ENCODE results near the gene SIL1.
"Not testable (repeated sequence)": the region's sequence is repeated elsewhere in the genome, so short reads cannot be mapped to it uniquely, and the experiment has no call there.

The SIL1 gene

DNA sequence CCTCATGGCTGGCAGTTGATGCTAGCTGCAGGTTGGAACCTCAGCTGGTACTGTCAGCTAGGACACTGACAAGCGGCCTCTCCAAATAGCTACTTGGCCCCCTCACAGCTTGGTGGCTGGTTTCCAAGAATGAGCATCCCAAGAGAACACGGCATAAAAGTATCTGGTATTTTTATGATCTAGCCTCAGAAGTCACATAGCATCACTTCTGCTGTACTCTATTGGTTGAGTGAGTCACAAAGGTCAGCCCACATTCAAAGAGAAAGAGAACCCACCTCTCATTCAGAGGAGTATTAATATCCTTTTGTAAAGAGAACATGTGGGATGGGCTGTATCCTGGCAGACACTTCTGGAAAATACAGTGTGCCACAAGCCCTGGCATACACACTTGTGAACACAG, 6.0 kb upstream of the SIL1 start:
- DNase-seq (ENCODE audit: low read depth) = no peak
- TF ChIP-seq, protein P1, sequence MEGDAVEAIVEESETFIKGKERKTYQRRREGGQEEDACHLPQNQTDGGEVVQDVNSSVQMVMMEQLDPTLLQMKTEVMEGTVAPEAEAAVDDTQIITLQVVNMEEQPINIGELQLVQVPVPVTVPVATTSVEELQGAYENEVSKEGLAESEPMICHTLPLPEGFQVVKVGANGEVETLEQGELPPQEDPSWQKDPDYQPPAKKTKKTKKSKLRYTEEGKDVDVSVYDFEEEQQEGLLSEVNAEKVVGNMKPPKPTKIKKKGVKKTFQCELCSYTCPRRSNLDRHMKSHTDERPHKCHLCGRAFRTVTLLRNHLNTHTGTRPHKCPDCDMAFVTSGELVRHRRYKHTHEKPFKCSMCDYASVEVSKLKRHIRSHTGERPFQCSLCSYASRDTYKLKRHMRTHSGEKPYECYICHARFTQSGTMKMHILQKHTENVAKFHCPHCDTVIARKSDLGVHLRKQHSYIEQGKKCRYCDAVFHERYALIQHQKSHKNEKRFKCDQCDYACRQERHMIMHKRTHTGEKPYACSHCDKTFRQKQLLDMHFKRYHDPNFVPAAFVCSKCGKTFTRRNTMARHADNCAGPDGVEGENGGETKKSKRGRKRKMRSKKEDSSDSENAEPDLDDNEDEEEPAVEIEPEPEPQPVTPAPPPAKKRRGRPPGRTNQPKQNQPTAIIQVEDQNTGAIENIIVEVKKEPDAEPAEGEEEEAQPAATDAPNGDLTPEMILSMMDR (IDR thresholded peaks at IDR 0.05; ENCODE audit: control insufficient read depth, extremely low read depth, insufficient read depth) = no peak
- H3K4me3 ChIP-seq (ENCODE audit: low read depth, low read length) = no peak overlapping the region

DNA sequence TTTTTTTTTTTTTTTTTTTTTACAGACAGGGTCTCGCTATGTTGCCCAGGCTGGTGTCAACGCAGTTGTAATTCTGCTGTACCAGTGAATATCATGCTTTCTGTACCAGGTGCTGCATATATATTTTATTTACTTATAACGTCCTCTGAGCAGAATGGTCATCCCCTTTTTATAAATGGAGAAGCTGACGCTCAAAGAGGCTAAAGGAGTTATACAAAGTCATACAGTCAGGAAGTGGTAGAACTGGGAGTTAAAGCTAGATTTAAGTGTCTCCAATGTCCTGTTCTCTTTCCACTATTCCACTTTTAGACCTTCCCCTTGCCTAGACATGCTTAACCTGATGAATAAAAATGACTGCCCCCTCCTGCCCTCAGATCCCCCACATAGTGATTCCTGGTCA, 1.2 kb upstream of the SIL1 start:
- no peak for DNase-seq (ENCODE audit: low read depth)
- TF ChIP-seq, protein P1 (IDR thresholded peaks at IDR 0.05; ENCODE audit: control insufficient read depth, extremely low read depth, insufficient read depth) = no peak
- H3K4me3 ChIP-seq (ENCODE audit: low read depth, low read length) = no peak overlapping the region

DNA sequence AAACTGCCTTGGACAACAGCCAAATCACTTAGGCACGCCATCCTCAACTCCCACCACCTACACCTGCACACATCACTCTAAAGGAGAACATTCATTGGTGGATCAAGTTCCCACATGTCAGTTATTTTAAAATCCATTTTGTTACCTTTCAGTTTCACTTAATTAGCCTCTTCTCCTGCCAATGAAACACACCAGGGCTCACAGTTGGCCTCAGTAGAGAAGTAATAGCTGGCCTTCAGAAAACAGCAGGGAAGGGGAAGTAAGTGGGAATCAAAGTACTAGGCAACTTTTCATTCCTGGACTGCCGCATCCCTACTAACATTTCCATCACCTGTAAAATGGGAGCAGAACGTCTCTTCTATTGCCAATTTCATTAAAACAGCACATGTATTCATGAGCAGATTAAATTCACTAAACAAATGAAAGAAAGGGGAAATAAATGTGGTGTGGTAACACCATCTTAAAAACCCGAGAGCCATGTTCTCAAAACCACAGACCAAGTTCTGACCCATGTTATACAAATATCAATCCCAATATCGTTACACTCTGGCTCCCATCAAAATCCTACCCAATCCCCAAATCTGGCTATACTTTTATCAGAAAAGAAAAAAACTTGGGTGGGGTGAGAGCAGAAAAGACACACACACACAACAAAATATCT, 1.7 kb downstream of the SIL1 start:
- DNase-seq (ENCODE audit: low read depth) = no peak
- H3K4me3 ChIP-seq (ENCODE audit: low read depth, low read length) = peak overlapping the region; percentile 98

DNA sequence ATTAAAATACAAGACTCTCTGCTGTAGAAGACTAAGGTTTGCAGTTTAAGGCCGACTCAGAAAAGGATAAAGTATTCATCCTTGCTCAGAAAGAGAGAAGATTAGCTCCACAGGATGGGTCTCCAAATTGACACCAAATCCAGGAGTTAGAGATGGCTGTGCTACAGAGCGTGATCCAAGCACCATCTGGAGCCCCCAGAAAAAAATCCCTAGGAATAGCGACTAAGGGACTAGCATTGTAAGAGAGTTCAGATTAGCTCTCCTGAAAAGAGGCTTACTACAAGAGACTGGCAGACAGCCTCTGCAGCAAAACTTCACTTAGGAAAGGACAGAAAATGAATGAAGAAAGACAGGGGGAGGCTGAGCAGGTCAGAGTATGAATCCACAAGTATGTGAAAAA, 3.7 kb downstream of the SIL1 start:
- TF ChIP-seq, protein P1 (IDR thresholded peaks at IDR 0.05; ENCODE audit: control insufficient read depth, extremely low read depth, insufficient read depth) = no peak
- no peak overlapping the region for H3K4me3 ChIP-seq (ENCODE audit: low read depth, low read length)
- no peak for DNase-seq (ENCODE audit: low read depth)

More for the DNA sequence above, 1.7 kb downstream of the SIL1 start:
- TF ChIP-seq, protein P1 (IDR thresholded peaks at IDR 0.05; ENCODE audit: control insufficient read depth, extremely low read depth, insufficient read depth) = no peak

DNA sequence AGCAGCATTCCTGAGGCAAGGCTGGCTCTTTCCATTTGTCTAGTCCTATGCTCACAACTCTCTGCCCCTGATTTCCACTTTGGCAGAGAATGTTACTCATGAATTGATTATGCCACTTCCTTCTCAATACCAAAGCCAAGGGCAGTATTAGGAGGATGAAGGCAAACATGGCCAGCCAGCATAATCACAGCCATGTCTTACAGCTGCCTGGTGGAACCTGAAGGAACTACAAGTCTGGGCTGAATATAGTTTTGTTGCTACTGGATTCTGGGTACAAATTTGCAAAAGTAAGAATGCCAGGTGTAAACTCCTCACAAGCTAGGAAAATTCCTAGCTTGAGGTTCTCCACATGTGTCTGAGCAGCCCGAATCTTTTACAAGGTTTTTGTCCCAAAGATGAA, 4.2 kb downstream of the SIL1 start:
- no peak overlapping the region for H3K4me3 ChIP-seq (ENCODE audit: low read depth, low read length)
- DNase-seq (ENCODE audit: low read depth) = no peak
- TF ChIP-seq, protein P1 (IDR thresholded peaks at IDR 0.05; ENCODE audit: control insufficient read depth, extremely low read depth, insufficient read depth) = no peak

DNA sequence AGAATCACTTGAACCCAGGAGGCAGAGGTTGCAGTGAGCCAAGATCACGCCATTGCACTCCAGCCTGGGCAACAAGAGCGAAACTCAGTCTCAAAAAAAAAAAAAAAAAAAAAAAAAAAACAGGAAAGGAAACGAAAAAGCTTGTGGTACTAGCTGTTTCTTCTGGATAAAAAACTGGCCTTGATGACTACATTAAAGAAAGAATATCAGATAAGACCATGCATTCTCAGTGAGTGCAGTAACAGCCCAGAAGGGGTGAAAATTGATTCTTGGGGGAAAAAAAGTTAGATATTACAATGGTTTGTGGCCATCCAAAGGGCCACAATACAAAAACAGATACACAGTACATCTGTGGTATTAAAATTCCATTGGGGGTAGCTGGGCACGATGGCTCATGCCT, 5.3 kb downstream of the SIL1 start:
- H3K4me3 ChIP-seq (ENCODE audit: low read depth, low read length); DNase-seq (ENCODE audit: low read depth): not testable (repeated sequence)

DNA sequence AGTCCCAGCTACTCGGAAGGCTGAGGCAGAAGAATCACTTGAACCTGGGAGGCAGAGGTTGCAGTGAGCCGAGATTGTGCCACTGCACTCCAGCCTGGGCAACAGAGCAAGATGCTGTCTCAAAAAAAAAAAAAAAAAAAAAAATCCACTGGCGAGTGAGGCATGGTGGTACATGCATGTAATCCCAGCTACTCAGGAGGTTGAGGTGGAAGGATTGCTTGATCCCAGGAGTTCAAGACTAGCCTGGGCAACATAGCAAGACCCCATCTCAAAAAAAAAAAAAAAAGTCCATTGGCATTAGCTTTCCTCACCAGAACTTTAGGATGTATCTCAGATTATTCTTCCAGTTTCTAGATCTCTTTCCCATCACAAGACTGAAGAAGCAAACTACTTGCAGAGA, 6.2 kb downstream of the SIL1 start:
- H3K4me3 ChIP-seq (ENCODE audit: low read depth, low read length) = not testable (repeated sequence)

DNA sequence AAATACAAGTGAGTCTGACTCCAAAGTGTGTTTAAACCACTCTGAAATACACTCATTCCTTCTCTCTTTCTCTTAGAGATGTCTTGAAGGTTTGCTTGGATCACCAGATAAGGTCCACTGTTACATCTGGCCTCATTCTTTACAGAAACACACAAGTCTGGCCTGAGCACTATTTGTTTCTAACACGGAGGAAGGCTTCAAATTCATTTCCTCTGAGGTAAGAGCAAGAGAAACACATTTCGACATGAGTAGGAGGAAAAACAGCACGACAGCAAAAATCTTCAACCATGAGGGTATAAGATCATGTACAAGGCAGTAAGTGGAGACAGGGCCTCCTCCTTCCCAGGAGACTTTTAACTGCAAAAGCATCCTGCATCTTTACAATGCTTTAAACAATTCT, 8.0 kb downstream of the SIL1 start:
- DNase-seq (ENCODE audit: low read depth) = no peak
- no peak overlapping the region for H3K4me3 ChIP-seq (ENCODE audit: low read depth, low read length)
- TF ChIP-seq, protein P1 (IDR thresholded peaks at IDR 0.05; ENCODE audit: control insufficient read depth, extremely low read depth, insufficient read depth) = no peak

More for the DNA sequence above, 6.2 kb downstream of the SIL1 start:
- not testable (repeated sequence) for DNase-seq (ENCODE audit: low read depth)

All from LNCaP clone FGC (cell line).